Adrenal gland (tissue), 12 donors: Measurements from ENCODE around the gene RPL26. TPM values are rescaled to one million over a fixed set of nuclear protein-coding genes. Genes with fewer than 3 reads are reported as not detected.
A peak's percentile ranks its signal among the peaks of the same experiment; 100 is the strongest.
"Not testable (repeated sequence)": the region's sequence is repeated elsewhere in the genome, so short reads cannot be mapped to it uniquely, and the experiment has no call there.

ENCODE experiments used
- DNase-seq, 7 donors: peaks; one replicate each; pipeline ENCODE4 v3.0.0-alpha.2; 2019 to 2020
- H3K27ac ChIP-seq, 5 donors: fragments of 200-600 bp; sonication (generic) in 4 of 5; 1 replicate in 3 of 5; 2 replicates in 2 of 5; pipeline versions ENCODE4 v1.5.1 to v1.8.0; 2016 to 2020; ENCODE audit warnings: mild to moderate bottlenecking in 1 of 5
- H3K27me3 ChIP-seq: fragments of 200-600 bp; 2 replicates; pipeline ENCODE4 v1.8.0; 2021
- H3K36me3 ChIP-seq, 2 donors: fragments of 200-600 bp; replicated peaks in 1 of 2; 1 replicate in 1 of 2; 2 replicates in 1 of 2; pipeline versions ENCODE4 v1.5.1 to v1.8.0; 2018 to 2022
- H3K4me1 ChIP-seq, 2 donors: fragments of 200-600 bp; replicated peaks in 1 of 2; 1 replicate in 1 of 2; 2 replicates in 1 of 2; pipeline versions ENCODE4 v1.5.1 to v1.8.0; 2018 to 2021
- H3K4me3 ChIP-seq, 4 donors: fragments of 200-600 bp; sonication (generic) in 3 of 4; one replicate each; pipeline ENCODE4 v1.5.1; 2016 to 2018
- H3K9me3 ChIP-seq, 3 donors: fragments of 200-600 bp; sonication (generic) in 1 of 3; replicated peaks in 1 of 3; 1 replicate in 2 of 3; 2 replicates in 1 of 3; pipeline versions ENCODE4 v1.5.1 to v1.8.0; 2016 to 2021
- POLR2A ChIP-seq, 2 donors: fragments of 450-650 bp; IDR thresholded peaks; one replicate each; pipeline ENCODE4 v1.6.1; 2017; ENCODE audit warnings: antibody characterized with exemption in 2 of 2, mild to moderate bottlenecking in 2 of 2, moderate library complexity in 1 of 2
- WGBS, 4 donors: extraction: QIAGEN DNeasy Blood & Tissue Kit in 2 of 4; methylation state at CpG; one replicate each; pipeline versions ENCODE4 v1.1.5 to v1.1.7; 2013 to 2017; 5-methylcytosine and 5-hydroxymethylcytosine counted together
- intact Hi-C, 2 donors: fragments of 100-400 bp; cut with DNase I; formaldehyde crosslinking; loops; one replicate each; pipeline versions ENCODE4 v1.14.1 to v1.15.0; 2022 to 2023
- polyA plus RNA-seq, 3 donors: library from polyadenylated mRNA; stranded (reverse); fragments of 200-250 nt in 2 of 3; fragments of 350-450 nt in 1 of 3; fragmentation: Illumina TruSeq in 1 of 3; extraction: RNeasy Lipid Tissue Mini Kit (QIAGEN cat#74804) in 1 of 3; gene quantifications; one replicate each; pipeline ENCODE4 v1.2.3, GENCODE V29; 2013 to 2014
- total RNA-seq, 9 donors: library from RNA; depleted of rRNA in 4 of 9; stranded (reverse); fragments of >200 nt in 4 of 9; fragments of 120-200 nt in 1 of 9; fragmentation: NEBNext Ultra II Directional in 1 of 9; extraction: Animal tissue kit (Norgen Biotek cat#: 25700) in 1 of 9; gene quantifications; one replicate each; pipeline versions ENCODE4 v1.1.0 to v1.2.4, GENCODE V29; 2013 to 2023
- TF ChIP-seq, protein P1 (sequence below), 6 experiments: fragments of 450-650 bp in 4 of 6; fragments of 200-600 bp in 2 of 6; sonication (generic) in 1 of 6; IDR thresholded peaks; 1 replicate in 5 of 6; 2 replicates in 1 of 6; pipeline versions ENCODE4 v1.5.1 to v1.8.0; 2016 to 2021; ENCODE audit warnings: antibody characterized with exemption in 6 of 6, mild to moderate bottlenecking in 2 of 6, moderate library complexity in 1 of 6
- donor health status: healthy with polysubstance abuse.
- donor health status: Bipolar disorder and iron deficiency.
- donor health status: DM: yes; HTN: yes; CAD: no.
- donor health status: DM: no; HTN: no; CAD: no.
- donor health status: DM: no; HTN: no; CAD: no.
- donor health status: DM: yes; HTN: yes; CAD: no.

The RPL26 gene
- total and polyA plus RNA-seq, 12 donors, result 1,250 to 3,973 (median 1,971) TPM

DNA sequence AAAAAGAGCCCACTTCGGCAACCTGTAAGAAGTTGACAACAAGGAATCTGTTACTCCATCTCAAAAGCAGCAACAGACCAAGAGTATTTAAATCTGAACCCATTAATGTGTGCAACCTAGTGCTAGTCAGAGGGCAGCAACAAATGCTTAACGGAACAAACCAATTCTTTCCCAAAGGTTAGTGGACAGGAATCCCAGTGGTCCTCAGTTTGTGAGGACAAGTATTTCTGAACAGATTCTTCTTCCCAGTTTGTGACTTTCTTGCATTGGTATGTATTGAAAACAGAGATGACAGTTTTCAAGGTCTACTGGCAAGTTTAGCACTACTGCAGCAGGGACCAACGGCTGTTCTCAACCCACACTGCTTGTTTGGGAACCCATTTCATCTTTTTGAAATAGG is 2.9 kb downstream of the RPL26 start:
- 37 to 54% (median 47%) methylated on average over 3 of the region's 3 CpGs for WGBS, 4 donors
- H3K4me3 ChIP-seq, result no peak overlapping the region
- peaks cover 0 to 53% of the 10 kb centered on the region in 2 donors for H3K36me3 ChIP-seq
- intact Hi-C loops, result loop anchor here in 1 of 2 donors (10.0 kb wide), 1 partner anchor 365 kb away; the partner anchor contains the start of gene CCDC42
- no peak for DNase-seq
- H3K9me3 ChIP-seq, result no peaks in the 10 kb centered on the region
- no peaks in the 10 kb centered on the region for H3K27me3 ChIP-seq
- peak overlapping the region in 1 of 5 donors; percentile 30 for H3K27ac ChIP-seq
- TF ChIP-seq, protein P1, sequence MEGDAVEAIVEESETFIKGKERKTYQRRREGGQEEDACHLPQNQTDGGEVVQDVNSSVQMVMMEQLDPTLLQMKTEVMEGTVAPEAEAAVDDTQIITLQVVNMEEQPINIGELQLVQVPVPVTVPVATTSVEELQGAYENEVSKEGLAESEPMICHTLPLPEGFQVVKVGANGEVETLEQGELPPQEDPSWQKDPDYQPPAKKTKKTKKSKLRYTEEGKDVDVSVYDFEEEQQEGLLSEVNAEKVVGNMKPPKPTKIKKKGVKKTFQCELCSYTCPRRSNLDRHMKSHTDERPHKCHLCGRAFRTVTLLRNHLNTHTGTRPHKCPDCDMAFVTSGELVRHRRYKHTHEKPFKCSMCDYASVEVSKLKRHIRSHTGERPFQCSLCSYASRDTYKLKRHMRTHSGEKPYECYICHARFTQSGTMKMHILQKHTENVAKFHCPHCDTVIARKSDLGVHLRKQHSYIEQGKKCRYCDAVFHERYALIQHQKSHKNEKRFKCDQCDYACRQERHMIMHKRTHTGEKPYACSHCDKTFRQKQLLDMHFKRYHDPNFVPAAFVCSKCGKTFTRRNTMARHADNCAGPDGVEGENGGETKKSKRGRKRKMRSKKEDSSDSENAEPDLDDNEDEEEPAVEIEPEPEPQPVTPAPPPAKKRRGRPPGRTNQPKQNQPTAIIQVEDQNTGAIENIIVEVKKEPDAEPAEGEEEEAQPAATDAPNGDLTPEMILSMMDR (IDR thresholded peaks at IDR 0.05), result no peak
- no peak for TF ChIP-seq POLR2A (IDR thresholded peaks at IDR 0.05)
- peaks cover 13 to 59% of the 10 kb centered on the region in 2 donors for H3K4me1 ChIP-seq

DNA sequence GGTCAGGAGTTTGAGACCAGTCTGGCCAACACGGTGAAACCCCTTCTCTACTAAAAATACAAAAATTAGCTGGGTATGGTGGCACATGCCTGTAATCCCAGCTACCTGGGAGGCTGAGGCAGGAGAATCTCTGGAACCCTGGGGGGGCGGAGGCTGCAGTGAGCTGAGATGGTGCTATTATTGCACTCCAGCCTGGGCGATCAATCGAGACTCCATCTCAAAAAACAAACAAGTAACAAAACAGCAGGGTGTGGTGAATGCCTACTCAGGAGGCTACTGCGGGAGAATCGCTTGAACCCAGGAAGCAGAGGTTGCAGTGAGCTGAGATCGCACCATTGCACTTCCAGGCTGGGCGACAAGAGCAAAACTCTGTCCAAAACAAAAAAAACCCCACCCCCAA is 4.9 kb downstream of the RPL26 start:
- H3K4me3 ChIP-seq, H3K27me3 ChIP-seq, DNase-seq, H3K9me3 ChIP-seq, intact Hi-C loops, H3K27ac ChIP-seq: not testable (repeated sequence)
- H3K36me3 ChIP-seq, result peaks cover 0 to 53% of the 10 kb centered on the region in 2 donors
- H3K4me1 ChIP-seq, result peaks cover 13 to 55% of the 10 kb centered on the region in 2 donors
- WGBS, 4 donors, result 80 to 93% (median 84%) methylated on average over 8 of the region's 8 CpGs

DNA sequence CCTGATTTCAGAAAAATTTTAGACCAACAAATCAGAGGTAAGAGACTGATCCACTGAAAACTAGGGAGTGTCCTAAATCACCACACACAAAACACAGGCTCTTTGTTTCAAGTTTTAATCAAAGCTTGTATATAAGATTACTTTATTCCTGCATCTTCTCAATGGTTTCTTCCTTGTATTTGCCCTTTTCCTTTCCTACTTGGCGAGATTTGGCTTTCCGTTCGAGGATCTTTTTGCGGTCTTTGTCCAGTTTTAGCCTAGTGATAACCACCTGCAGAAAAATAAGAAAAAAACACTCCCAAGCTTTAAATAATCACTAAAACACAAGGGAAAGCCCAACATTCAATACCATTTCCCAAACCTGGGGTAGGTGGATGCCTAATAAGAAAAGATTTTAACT is 5.6 kb downstream of the RPL26 start:
- no peak for DNase-seq
- Histone ChIP-seq H3K27ac (peak overlapping the region in 3 of 5 donors; percentile 60 to 91 (median 77)), H3K4me3 (no peak overlapping the region), H3K4me1 (peaks cover 13 to 55% of the 10 kb centered on the region in 2 donors), H3K36me3 (peaks cover 0 to 53% of the 10 kb centered on the region in 2 donors), H3K27me3 (no peaks in the 10 kb centered on the region), H3K9me3 (no peaks in the 10 kb centered on the region)
- 86 to 96% (median 91%) methylated on average over 4 of the region's 4 CpGs for WGBS, 4 donors
- TF ChIP-seq POLR2A (IDR thresholded peaks at IDR 0.05), result no peak
- TF ChIP-seq, protein P1 (IDR thresholded peaks at IDR 0.05), result no peak
- intact Hi-C loops, result no loop called here

DNA sequence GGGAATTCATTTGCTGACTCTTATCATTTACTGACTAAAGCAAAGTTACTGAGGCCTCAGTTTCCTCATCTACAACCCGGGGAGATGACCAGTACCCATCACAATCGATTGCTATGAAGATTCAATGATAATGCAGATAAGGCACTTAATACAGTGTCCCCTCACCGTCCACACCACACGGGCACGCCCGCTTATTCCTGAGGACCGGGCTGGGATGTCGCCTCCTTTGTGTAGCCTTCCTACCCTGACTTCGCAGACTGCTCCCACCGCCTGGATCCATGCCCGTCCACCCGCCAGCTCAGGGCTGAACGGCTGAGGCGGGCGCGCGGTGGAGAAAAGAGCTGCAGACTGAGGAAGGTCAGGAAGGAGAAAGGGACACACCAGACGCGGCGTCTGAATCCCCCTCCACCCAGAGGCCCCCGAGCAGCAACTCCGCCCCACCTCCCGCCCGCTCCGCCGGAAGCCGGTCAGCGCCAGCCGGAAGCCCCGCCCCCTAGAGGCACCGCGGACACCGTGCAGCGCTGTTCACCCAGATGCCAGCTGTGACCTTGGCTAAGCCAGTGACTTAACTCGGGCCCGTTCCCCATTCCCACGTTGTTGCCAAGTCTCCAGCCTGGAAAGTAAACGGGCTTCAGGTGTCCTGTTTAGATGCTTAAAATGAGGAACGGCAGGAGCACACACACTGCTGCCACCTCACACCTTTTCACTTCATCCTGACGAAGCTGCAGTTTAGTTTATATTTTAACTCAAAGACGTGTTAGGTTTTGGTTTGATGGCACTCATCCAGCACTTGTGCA is 6.5 kb downstream of the RPL26 start, which contains the start of gene KRABD2:
KRABD2 (minus strand) TSS at position 434 of the 797 bp plus-strand sequence.
- Histone ChIP-seq H3K27ac (peak within 1 kb of the TSS; percentile 60 to 94 (median 88)), H3K36me3 (peaks cover 0 to 45% of the 10 kb centered on the region in 2 donors), H3K4me3 (peak within 1 kb of the TSS; percentile 2 to 77 (median 46)), H3K27me3 (no peaks in the 10 kb centered on the region), H3K9me3 (no peaks in the 10 kb centered on the region), H3K4me1 (peaks cover 8 to 48% of the 10 kb centered on the region in 2 donors)
- peak; percentile 64 to 85 for TF ChIP-seq POLR2A (IDR thresholded peaks at IDR 0.05)
- TF ChIP-seq, protein P1 (IDR thresholded peaks at IDR 0.05), result peak; percentile 33 to 62 (median 48)
- peak; percentile 95 to 98 (median 97) for DNase-seq
- 1% methylated on average over 21 to 41 of the region's 41 CpGs for WGBS, 4 donors
- intact Hi-C loops, result no loop called here
